Limb (tissue), 2 donors: Measurements from ENCODE around the gene RDH13.
"Not testable (repeated sequence)": the region's sequence is repeated elsewhere in the genome, so short reads cannot be mapped to it uniquely, and the experiment has no call there.

Experiments
- DNase-seq, 2 donors: peaks; one replicate each; pipeline ENCODE4 v3.0.0-alpha.2; 2016; ENCODE audit errors: extremely low spot score in 2 of 2

RDH13 gene

GRCh38 chr19:55079400-55080038 is 16.6 kb upstream of the RDH13 start:
- DNase-seq = peak in 1 of 2 donors; percentile 34

DNA sequence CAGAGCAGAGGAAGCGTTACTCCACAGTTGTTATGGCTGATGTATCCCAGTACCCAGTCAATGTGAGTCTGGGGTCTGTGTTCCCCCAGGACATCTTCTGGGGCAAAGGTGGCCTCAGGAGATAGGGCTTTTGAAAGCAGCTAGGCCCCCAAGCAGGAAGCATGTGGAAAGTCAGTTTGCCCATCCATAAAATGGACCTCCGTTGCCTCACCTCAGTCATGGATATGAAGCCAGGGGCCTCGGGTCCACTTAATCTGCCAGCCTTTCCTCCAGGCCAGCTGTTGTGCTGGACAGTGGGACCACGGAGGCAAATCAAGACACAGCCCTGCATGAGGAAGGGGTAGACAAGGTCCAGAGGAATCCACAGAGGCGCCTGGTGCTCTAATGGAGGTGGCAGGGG is 16.0 kb upstream of the RDH13 start:
- no peak for DNase-seq

GRCh38 chr19:55077106-55077505 is 14.2 kb upstream of the RDH13 start:
- DNase-seq = no peak

GRCh38 chr19:55076321-55076720 is 13.4 kb upstream of the RDH13 start:
- DNase-seq = no peak

- DNase-seq = no peak
Observed at GRCh38 chr19:55075371-55075998, 12.5 kb upstream of the RDH13 start, which contains the start of gene EPS8L1. TSS of gene EPS8L1 (plus strand) at chr19:55075869. CDS start at chr19:55076445, 576 bp downstream.

DNA sequence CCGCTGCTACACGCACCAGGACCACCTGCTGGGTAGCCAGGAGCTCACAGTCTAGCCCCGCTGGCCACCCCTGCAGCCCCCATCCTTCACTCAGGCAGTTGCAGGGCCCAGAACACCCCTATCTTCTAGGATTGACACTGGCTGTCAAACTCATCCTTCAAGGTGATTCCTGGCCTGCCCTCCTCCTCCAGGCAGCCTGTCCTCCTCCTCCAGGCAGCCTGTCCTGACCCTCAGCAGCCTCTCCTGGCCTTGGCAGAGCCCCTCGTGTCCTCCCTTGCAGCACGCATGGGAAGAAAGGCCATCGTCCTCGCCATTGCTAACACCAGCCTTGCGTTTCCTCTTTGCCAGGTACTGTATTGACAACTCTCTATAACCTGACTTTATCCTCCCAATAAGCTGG is 9.0 kb upstream of the RDH13 start:
- no peak for DNase-seq

DNA sequence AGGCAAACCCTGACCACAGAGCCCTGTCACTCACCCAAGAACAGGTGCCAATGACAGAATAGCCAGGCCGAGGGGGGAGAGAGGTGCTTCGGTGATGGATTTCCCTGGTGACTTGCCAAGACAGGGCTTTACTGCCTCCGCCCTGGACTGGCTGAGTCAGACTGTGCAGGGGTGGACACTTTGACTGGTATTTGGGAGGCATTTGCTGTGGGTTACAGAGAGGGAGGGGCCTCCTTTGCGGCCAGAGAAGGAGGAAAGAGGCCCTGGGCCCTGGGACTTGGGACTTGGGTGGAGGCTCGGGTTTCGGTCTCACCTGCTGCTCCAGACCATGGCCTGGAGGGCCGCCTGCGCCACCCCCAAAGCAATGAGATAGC is 8.2 kb upstream of the RDH13 start:
- no peak for DNase-seq

GRCh38 chr19:55070466-55071128 is 7.6 kb upstream of the RDH13 start:
- DNase-seq = no peak

DNA sequence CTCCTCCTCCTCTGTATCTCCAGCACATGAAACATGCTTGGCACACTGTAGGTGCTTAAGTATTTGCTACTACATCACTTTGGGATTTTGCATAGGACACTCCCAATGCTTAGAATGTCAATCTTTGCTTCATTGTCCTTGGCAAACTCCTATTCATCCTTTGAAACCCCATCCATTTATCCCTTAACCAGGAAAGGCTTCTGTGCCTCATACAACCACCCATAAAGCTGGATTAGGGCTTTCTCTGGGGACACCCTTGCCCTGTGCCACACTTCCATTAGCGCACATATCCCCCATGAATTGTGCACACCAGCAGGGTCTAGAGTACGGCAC is 6.9 kb upstream of the RDH13 start:
- no peak for DNase-seq

DNA sequence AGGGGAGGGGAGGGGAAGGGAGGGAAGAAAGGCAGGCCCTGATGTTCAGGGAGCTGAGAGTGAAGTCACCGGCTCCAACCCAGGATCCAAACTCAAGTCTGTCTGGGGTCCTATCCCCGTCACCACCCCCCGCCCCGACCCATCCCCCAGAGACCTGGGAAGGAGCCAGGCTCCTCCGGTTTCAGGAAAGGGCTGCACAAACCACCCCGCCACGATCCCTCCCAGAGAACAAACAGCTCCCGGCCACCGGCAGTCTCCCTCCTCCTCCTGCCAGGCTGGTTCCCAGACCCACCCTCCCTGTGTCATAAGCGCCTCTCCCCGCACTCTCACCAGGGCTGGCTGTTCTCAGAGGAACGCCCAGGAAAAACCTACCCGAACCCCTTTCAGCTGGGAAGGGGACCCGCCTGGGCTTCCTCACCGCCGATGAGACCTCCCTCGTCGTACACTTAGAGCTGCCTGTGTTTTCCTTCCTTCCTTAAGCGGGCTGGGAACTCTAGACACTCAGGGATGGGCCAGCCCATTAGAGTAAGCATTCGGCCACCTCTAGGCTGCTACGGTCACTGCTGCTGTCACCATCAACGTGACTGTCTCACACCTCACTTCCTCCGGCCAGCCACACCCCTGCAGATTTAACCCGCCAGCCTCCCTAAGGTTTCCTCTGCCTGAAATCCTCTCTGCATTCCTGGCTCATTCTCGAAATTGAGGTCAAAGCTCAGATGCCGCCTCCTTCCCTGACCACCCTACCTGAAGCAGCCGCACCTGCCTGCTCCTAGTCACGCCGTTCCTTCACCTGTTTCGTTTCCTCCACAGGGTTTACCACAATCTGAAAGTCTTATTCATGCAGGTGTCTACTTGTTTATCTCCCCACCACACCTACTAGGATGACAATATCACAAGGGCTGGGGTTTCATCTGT is 6.3 kb upstream of the RDH13 start:
- DNase-seq = no peak

DNA sequence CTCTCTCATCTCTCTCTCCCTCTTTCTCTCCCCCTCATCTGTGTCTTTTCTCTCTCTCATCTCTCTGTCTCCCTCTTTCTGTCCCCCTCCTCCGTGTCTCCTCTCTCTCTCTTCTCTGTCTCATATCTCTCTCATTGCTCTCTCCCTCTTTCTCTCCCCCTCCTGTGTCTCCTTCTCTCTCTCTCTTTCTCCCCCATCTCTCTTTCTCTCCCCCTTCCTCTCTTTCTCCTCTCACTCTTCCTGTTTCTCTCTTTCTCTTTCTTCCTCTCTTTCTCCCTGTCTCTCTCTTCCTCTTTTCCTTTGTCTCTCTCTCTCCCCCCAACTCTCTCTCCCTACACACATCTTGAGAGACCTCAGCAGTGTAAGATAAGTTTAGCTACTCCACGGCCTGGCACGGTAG is 4.9 kb upstream of the RDH13 start:
- no peak for DNase-seq

GRCh38 chr19:55066107-55066709 is 3.3 kb upstream of the RDH13 start:
- DNase-seq = no peak

- not testable (repeated sequence) for DNase-seq
Observed at GRCh38 chr19:55065516-55065915, 2.6 kb upstream of the RDH13 start.

DNA sequence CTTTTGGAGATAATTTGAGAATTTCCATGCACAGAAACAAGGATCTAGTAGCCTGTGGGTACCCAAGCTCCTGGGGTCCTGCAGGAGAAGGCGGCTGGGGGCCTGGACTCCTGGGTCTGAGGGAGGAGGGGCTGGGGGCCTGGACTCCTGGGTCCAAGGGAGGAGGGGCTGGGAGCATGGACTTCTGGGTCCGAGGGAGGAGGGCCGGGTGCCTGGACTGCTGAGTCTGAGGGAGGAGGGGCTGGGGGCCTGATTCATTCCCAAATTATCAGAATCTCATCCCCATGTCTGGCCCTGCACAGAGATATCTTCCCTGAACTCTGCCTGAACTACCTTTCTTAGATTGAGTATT is 520 bp upstream of the RDH13 start:
- DNase-seq = no peak

- DNase-seq = not testable (repeated sequence)
Observed at GRCh38 chr19:55060287-55060686, 2.7 kb downstream of the RDH13 start.

DNA sequence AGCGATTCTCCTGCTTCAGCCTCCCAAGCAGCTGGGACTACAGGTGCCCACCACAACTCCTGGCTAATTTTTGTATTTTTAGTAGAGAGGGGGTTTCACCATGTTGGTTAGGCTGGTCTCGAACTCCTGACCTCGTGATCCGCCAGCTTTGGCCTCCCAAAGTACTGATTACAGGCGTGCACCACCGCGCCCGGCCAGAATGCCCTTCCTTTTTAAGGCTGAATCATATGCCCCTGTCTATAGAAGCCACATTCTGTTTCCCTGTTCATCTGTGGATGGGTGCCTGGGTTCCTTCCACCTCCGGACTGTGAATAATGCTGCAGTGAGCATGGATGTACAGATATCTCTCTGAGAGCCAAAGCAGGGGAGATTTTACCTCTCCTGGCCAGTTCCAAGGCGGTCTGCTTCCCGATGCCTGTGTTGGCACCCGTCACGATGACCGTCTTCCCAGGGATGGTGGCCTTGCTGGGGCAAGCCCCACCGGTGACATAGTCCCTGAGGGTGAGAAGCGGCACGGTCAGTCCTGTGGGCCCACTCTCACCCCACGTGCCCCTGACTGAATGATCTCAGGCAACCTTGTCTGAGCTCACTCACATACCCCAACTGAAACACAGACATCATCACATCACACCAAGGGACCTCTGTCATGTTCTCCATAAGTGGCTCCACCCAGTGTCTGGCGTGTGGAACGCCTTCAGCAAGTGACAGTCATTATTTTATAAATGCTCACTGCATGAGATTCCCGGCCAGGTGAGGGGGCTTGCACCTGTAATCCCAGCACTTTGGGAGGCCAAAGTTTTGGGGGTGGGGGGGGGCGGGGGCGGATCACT is 4.0 kb downstream of the RDH13 start:
- DNase-seq = no peak

- no peak for DNase-seq
Observed at GRCh38 chr19:55056827-55057226, 6.1 kb downstream of the RDH13 start.

- no peak for DNase-seq
Observed at GRCh38 chr19:55053735-55054134, 9.2 kb downstream of the RDH13 start.

- DNase-seq = no peak
Observed at GRCh38 chr19:55050749-55051532, 12.0 kb downstream of the RDH13 start.

- DNase-seq = no peak
Observed at GRCh38 chr19:55048446-55048845, 14.5 kb downstream of the RDH13 start.
